ENCODE data around the gene UCK1. TPM values are rescaled to one million over a fixed set of nuclear protein-coding genes. Genes with fewer than 3 reads are reported as not detected.

UCK1 gene
- total and polyA plus RNA-seq, 2 of the 13 experiments (the other 11 are each of a cell fraction or from before 2014, with no cell fraction given), result 11.0 to 24.1 TPM

- no TSS peak for BruUV-seq (replicated peaks)
- Histone ChIP-seq H3K27ac (ENCODE audit: extremely low read length, insufficient read depth, low read length) (no peak overlapping the region), H3K4me3 (replicated peaks in 1 of 3; ENCODE audit: insufficient read depth in 1 of 3, low read depth in 2 of 3, low read length in 3 of 3) (no peak overlapping the region), H3K36me3 (replicated peaks in 1 of 2; ENCODE audit: control insufficient read depth in 1 of 2, insufficient read depth in 2 of 2, low read length in 2 of 2) (peaks cover 26 to 54% of the 10 kb centered on the region in 2 experiments), H4K20me1 (ENCODE audit: insufficient read depth, low read length) (no peaks in the 10 kb centered on the region), H3K79me2 (ENCODE audit: insufficient read depth, low read length) (no peaks in the 10 kb centered on the region), H3K4me2 (ENCODE audit: low read depth, low read length) (no peak overlapping the region), H3K4me1 (ENCODE audit: insufficient read depth, low read length) (no peaks in the 10 kb centered on the region), H3K9me3 (ENCODE audit: low read length) (no peaks in the 10 kb centered on the region), H2AFZ (ENCODE audit: low read length) (no peak overlapping the region), H3K27me3 (ENCODE audit: control insufficient read depth in 1 of 2, insufficient read depth in 2 of 2, low read length in 2 of 2) (no peaks in the 10 kb centered on the region), H3K9ac (ENCODE audit: insufficient read depth, low read depth, low read length) (no peak overlapping the region)
- FAIRE-seq (no peak), ATAC-seq (no peak), DNase-seq (ENCODE audit: low spot score) (no peak)
- 96% methylated on average over 10 of the region's 10 CpGs for WGBS (ENCODE audit: low lambda C conversion rate)
- intact Hi-C loops (cut with micrococcal nuclease; ENCODE audit: unreplicated experiment), result no loop called here
- CTCF ChIA-PET (ENCODE audit: low intra/inter-chr PET ratio, low total read pairs), result no interaction called here
- TF ChIP-seq ZSCAN22 (CRISPR knock-in tag; IDR thresholded peaks at IDR 0.05), result no peak
- TF ChIP-seq ZNF121 (CRISPR knock-in tag; IDR thresholded peaks at IDR 0.05), result 0 out of 2 replicates have a peak, but pooled peaks have one; percentile 29
- POLR2A ChIA-PET, result no interaction called here
- in situ Hi-C loops (cut with HindIII; ENCODE audit: extremely low pct_ligation_motif_present, low pct_unique_long_range_greater_than_20kb), result no loop called here
These were observed 9.9 kb downstream of the UCK1 start for GRCh38 chr9:131521203-131521602.

GRCh38 chr9:131520503-131520902 lies 10.6 kb downstream of the UCK1 start:
- Histone ChIP-seq H3K4me3 (replicated peaks in 1 of 3; ENCODE audit: insufficient read depth in 1 of 3, low read depth in 2 of 3, low read length in 3 of 3) (no peak overlapping the region), H4K20me1 (ENCODE audit: insufficient read depth, low read length) (no peaks in the 10 kb centered on the region), H3K79me2 (ENCODE audit: insufficient read depth, low read length) (no peaks in the 10 kb centered on the region), H3K36me3 (replicated peaks in 1 of 2; ENCODE audit: control insufficient read depth in 1 of 2, insufficient read depth in 2 of 2, low read length in 2 of 2) (peaks cover 25 to 51% of the 10 kb centered on the region in 2 experiments), H3K4me2 (ENCODE audit: low read depth, low read length) (no peak overlapping the region), H3K27ac (ENCODE audit: extremely low read length, insufficient read depth, low read length) (no peak overlapping the region), H3K27me3 (ENCODE audit: control insufficient read depth in 1 of 2, insufficient read depth in 2 of 2, low read length in 2 of 2) (no peaks in the 10 kb centered on the region), H2AFZ (ENCODE audit: low read length) (no peak overlapping the region), H3K9ac (ENCODE audit: insufficient read depth, low read depth, low read length) (no peak overlapping the region), H3K9me3 (ENCODE audit: low read length) (no peaks in the 10 kb centered on the region), H3K4me1 (ENCODE audit: insufficient read depth, low read length) (no peaks in the 10 kb centered on the region)
- ATAC-seq (no peak), DNase-seq (ENCODE audit: low spot score) (no peak), FAIRE-seq (no peak)
- BruUV-seq (replicated peaks), result no TSS peak
- CTCF ChIA-PET (ENCODE audit: low intra/inter-chr PET ratio, low total read pairs), result no interaction called here
- POLR2A ChIA-PET, result no interaction called here
- TF ChIP-seq ZNF501 (CRISPR knock-in tag; IDR thresholded peaks at IDR 0.05), result no peak
- TF ChIP-seq GMEB2 (CRISPR knock-in tag; IDR thresholded peaks at IDR 0.05; ENCODE audit: low read depth), result no peak
- no peak for TF ChIP-seq PAWR (CRISPR knock-in tag; IDR thresholded peaks at IDR 0.05; ENCODE audit: borderline replicate concordance)
- TF ChIP-seq ZFP37 (CRISPR knock-in tag; IDR thresholded peaks at IDR 0.05; ENCODE audit: borderline replicate concordance), result no peak
- TF ChIP-seq CSRNP2 (CRISPR knock-in tag; conservative IDR thresholded peaks at IDR 0.05; ENCODE audit: low read depth), result no peak
- no peak for TF ChIP-seq TARDBP (CRISPR knock-in tag; IDR thresholded peaks at IDR 0.05)
- no peak for TF ChIP-seq NFATC3 (CRISPR knock-in tag; IDR thresholded peaks at IDR 0.05)
- TF ChIP-seq ZNF564 (CRISPR knock-in tag; IDR thresholded peaks at IDR 0.05), result no peak
- no peak for TF ChIP-seq PHF8 (CRISPR knock-in tag; IDR thresholded peaks at IDR 0.05)
- TF ChIP-seq ZSCAN22 (CRISPR knock-in tag; IDR thresholded peaks at IDR 0.05), result no peak
- TF ChIP-seq NRL (CRISPR knock-in tag; IDR thresholded peaks at IDR 0.05; ENCODE audit: borderline replicate concordance), result no peak
- no peak for TF ChIP-seq ZNF224 (CRISPR knock-in tag; IDR thresholded peaks at IDR 0.05)
- TF ChIP-seq HNRNPLL (IDR thresholded peaks at IDR 0.05; ENCODE audit: low read depth, low read length, poor library complexity, severe bottlenecking), result no peak
- no peak for TF ChIP-seq MTERF4 (CRISPR knock-in tag; IDR thresholded peaks at IDR 0.05)
- intact Hi-C loops (cut with micrococcal nuclease; ENCODE audit: unreplicated experiment) (no loop called here), in situ Hi-C loops (cut with HindIII; ENCODE audit: extremely low pct_ligation_motif_present, low pct_unique_long_range_greater_than_20kb) (no loop called here)
- 84% methylated on average over 16 of the region's 16 CpGs for WGBS (ENCODE audit: low lambda C conversion rate)

Data from HepG2 (cell line).